H1 (cell line): Measurements from ENCODE around the gene SRPX2.

Source experiments
- ATF3 ChIP-seq: IDR thresholded peaks from 2 replicates; pipeline ENCODE4 v1.6.1; 2011; ENCODE audit warnings: low read depth, mild to moderate bottlenecking, low read length; ENCODE audit not compliant: insufficient read depth
- BCL11A ChIP-seq, 2 experiments: IDR thresholded peaks; one replicate each; pipeline ENCODE4 v1.6.1; 2011; ENCODE audit warnings: low read depth in 2 of 2, low read length in 2 of 2, mild to moderate bottlenecking in 2 of 2
- CHD1 ChIP-seq: IDR thresholded peaks from 2 replicates; pipeline ENCODE4 v1.6.1; 2012; ENCODE audit warnings: low read depth, low read length, improper control_type of control experiment
- CTCF ChIP-seq, 3 experiments: IDR thresholded peaks; 1 replicate in 2 of 3; 2 replicates in 1 of 3; pipeline versions ENCODE4 v1.5.1 to v1.6.1; 2011; ENCODE audit warnings: low read length in 3 of 3, mild to moderate bottlenecking in 3 of 3, inconsistent platforms in 2 of 3, low read depth in 1 of 3, moderate library complexity in 1 of 3; ENCODE audit not compliant: insufficient read depth in 1 of 3; ENCODE audit errors: control extremely low read depth in 1 of 3
- EP300 ChIP-seq, 2 experiments: IDR thresholded peaks; 1 replicate in 1 of 2; 2 replicates in 1 of 2; pipeline ENCODE4 v1.6.1; 2011 to 2012; ENCODE audit warnings: low read depth in 2 of 2, low read length in 2 of 2, mild to moderate bottlenecking in 2 of 2, borderline replicate concordance in 1 of 2, inconsistent platforms in 1 of 2, moderate library complexity in 1 of 2
- EZH2 ChIP-seq: fragments of 200-600 bp; sonication (generic); IDR thresholded peaks from 2 replicates; pipeline ENCODE4 v1.7.1; 2012; ENCODE audit warnings: low read depth, mild to moderate bottlenecking, moderate library complexity, low read length, inconsistent platforms; ENCODE audit not compliant: severe bottlenecking
- MAFK ChIP-seq: IDR thresholded peaks from 2 replicates; pipeline ENCODE4 v1.6.1; 2012; ENCODE audit warnings: low read depth, mild to moderate bottlenecking, improper control_type of control experiment, low read length
- NRF1 ChIP-seq: IDR thresholded peaks from 2 replicates; pipeline ENCODE4 v1.6.1; 2011; ENCODE audit warnings: mild to moderate bottlenecking, low read depth, low read length, improper control_type of control experiment
- POU5F1 ChIP-seq: IDR thresholded peaks from 2 replicates; pipeline ENCODE4 v1.6.1; 2011; ENCODE audit warnings: low read depth, mild to moderate bottlenecking, low read length, moderate library complexity
- RAD21 ChIP-seq, 2 experiments: IDR thresholded peaks in 1 of 2; conservative IDR thresholded peaks in 1 of 2; 2 replicates each; pipeline ENCODE4 v1.6.1; 2011; ENCODE audit warnings: low read depth in 2 of 2, low read length in 2 of 2, improper control_type of control experiment in 1 of 2, inconsistent platforms in 1 of 2, mild to moderate bottlenecking in 1 of 2, moderate library complexity in 1 of 2
- RBBP5 ChIP-seq: IDR thresholded peaks from 2 replicates; pipeline ENCODE4 v1.7.1; 2012; ENCODE audit warnings: low read depth, mild to moderate bottlenecking, inconsistent platforms, low read length, moderate library complexity, borderline replicate concordance
- SUZ12 ChIP-seq: fragments of 200-600 bp; sonication (generic); IDR thresholded peaks from 2 replicates; pipeline ENCODE4 v1.6.1; 2012; ENCODE audit warnings: mild to moderate bottlenecking, inconsistent platforms, low read length, moderate library complexity, mixed read lengths
- ZNF274 ChIP-seq: IDR thresholded peaks from 2 replicates; pipeline ENCODE4 v1.7.0; 2012; ENCODE audit warnings: low read length, borderline replicate concordance; ENCODE audit errors: extremely low read depth

GRCh38 chrX:100643956-100644860 is at the start of gene SRPX2:
- TF ChIP-seq NRF1 (no peak), CTCF (IDR thresholded peaks at IDR 0.05; ENCODE audit: control extremely low read depth in 1 of 3, insufficient read depth in 1 of 3, low read depth in 1 of 3, low read length in 3 of 3) (no peak), BCL11A (IDR thresholded peaks at IDR 0.05; ENCODE audit: low read depth in 2 of 2, low read length in 2 of 2) (no peak), EZH2 (no peak), ATF3 (no peak), RBBP5 (no peak), ZNF274 (no peak), EP300 (IDR thresholded peaks at IDR 0.05; ENCODE audit: borderline replicate concordance in 1 of 2, low read depth in 2 of 2, low read length in 2 of 2) (no peak), SUZ12 (no peak), CHD1 (no peak), MAFK (no peak), POU5F1 (no peak), RAD21 (IDR thresholded peaks at IDR 0.05 in 1 of 2, conservative IDR thresholded peaks at IDR 0.05 in 1 of 2; ENCODE audit: low read depth in 2 of 2, low read length in 2 of 2) (no peak)
